ENCODE data around the gene ZC3H13.
"Not testable (repeated sequence)": the region's sequence is repeated elsewhere in the genome, so short reads cannot be mapped to it uniquely, and the experiment has no call there.

The ZC3H13 gene

GRCh38 chr13:45981127-45981526 is 71.4 kb downstream of the ZC3H13 start:
- H3K36me3 ChIP-seq (ENCODE audit: control insufficient read depth, insufficient read depth, low read length) = peaks cover 25% of the 10 kb centered on the region
- not testable (repeated sequence) for H3K27ac ChIP-seq (ENCODE audit: insufficient read depth, low read length, poor library complexity, severe bottlenecking); H3K4me3 ChIP-seq (ENCODE audit: insufficient read depth, low read depth, low read length, poor library complexity, severe bottlenecking); H3K9me3 ChIP-seq (ENCODE audit: control insufficient read depth, low read length); H3K27me3 ChIP-seq (replicated peaks; ENCODE audit: control insufficient read depth, insufficient read depth, low read length, poor library complexity, severe bottlenecking); H3K4me1 ChIP-seq (ENCODE audit: control insufficient read depth, insufficient read depth, low read length, poor library complexity, severe bottlenecking); DNase-seq

GRCh38 chr13:45975337-45975736 is 77.2 kb downstream of the ZC3H13 start:
- Histone ChIP-seq H3K27ac (ENCODE audit: insufficient read depth, low read length, poor library complexity, severe bottlenecking) (no peak overlapping the region), H3K4me1 (ENCODE audit: control insufficient read depth, insufficient read depth, low read length, poor library complexity, severe bottlenecking) (no peaks in the 10 kb centered on the region), H3K27me3 (replicated peaks; ENCODE audit: control insufficient read depth, insufficient read depth, low read length, poor library complexity, severe bottlenecking) (no peaks in the 10 kb centered on the region), H3K4me3 (ENCODE audit: insufficient read depth, low read depth, low read length, poor library complexity, severe bottlenecking) (no peak overlapping the region), H3K9me3 (ENCODE audit: control insufficient read depth, low read length) (no peaks in the 10 kb centered on the region), H3K36me3 (ENCODE audit: control insufficient read depth, insufficient read depth, low read length) (peaks cover 28% of the 10 kb centered on the region)
- no peak for DNase-seq

GRCh38 chr13:45974500-45974899 is 78.0 kb downstream of the ZC3H13 start:
- no peaks in the 10 kb centered on the region for H3K4me1 ChIP-seq (ENCODE audit: control insufficient read depth, insufficient read depth, low read length, poor library complexity, severe bottlenecking)
- no peak overlapping the region for H3K27ac ChIP-seq (ENCODE audit: insufficient read depth, low read length, poor library complexity, severe bottlenecking)
- DNase-seq = no peak
- no peak overlapping the region for H3K4me3 ChIP-seq (ENCODE audit: insufficient read depth, low read depth, low read length, poor library complexity, severe bottlenecking)
- H3K27me3 ChIP-seq (replicated peaks; ENCODE audit: control insufficient read depth, insufficient read depth, low read length, poor library complexity, severe bottlenecking) = no peaks in the 10 kb centered on the region
- H3K36me3 ChIP-seq (ENCODE audit: control insufficient read depth, insufficient read depth, low read length) = peaks cover 33% of the 10 kb centered on the region
- H3K9me3 ChIP-seq (ENCODE audit: control insufficient read depth, low read length) = no peaks in the 10 kb centered on the region

- Histone ChIP-seq H3K4me1 (ENCODE audit: control insufficient read depth, insufficient read depth, low read length, poor library complexity, severe bottlenecking) (no peaks in the 10 kb centered on the region), H3K9me3 (ENCODE audit: control insufficient read depth, low read length) (no peaks in the 10 kb centered on the region), H3K36me3 (ENCODE audit: control insufficient read depth, insufficient read depth, low read length) (peaks cover 73% of the 10 kb centered on the region), H3K27me3 (replicated peaks; ENCODE audit: control insufficient read depth, insufficient read depth, low read length, poor library complexity, severe bottlenecking) (no peaks in the 10 kb centered on the region), H3K27ac (ENCODE audit: insufficient read depth, low read length, poor library complexity, severe bottlenecking) (no peak overlapping the region), H3K4me3 (ENCODE audit: insufficient read depth, low read depth, low read length, poor library complexity, severe bottlenecking) (no peak overlapping the region)
- DNase-seq = no peak
These were observed 85.0 kb downstream of the ZC3H13 start for GRCh38 chr13:45967589-45967988.

GRCh38 chr13:45966715-45967114 is 85.8 kb downstream of the ZC3H13 start:
- no peaks in the 10 kb centered on the region for H3K4me1 ChIP-seq (ENCODE audit: control insufficient read depth, insufficient read depth, low read length, poor library complexity, severe bottlenecking)
- no peak overlapping the region for H3K4me3 ChIP-seq (ENCODE audit: insufficient read depth, low read depth, low read length, poor library complexity, severe bottlenecking)
- no peaks in the 10 kb centered on the region for H3K27me3 ChIP-seq (replicated peaks; ENCODE audit: control insufficient read depth, insufficient read depth, low read length, poor library complexity, severe bottlenecking)
- H3K9me3 ChIP-seq (ENCODE audit: control insufficient read depth, low read length) = no peaks in the 10 kb centered on the region
- no peak overlapping the region for H3K27ac ChIP-seq (ENCODE audit: insufficient read depth, low read length, poor library complexity, severe bottlenecking)
- DNase-seq = no peak
- peaks cover 73% of the 10 kb centered on the region for H3K36me3 ChIP-seq (ENCODE audit: control insufficient read depth, insufficient read depth, low read length)

GRCh38 chr13:45961468-45961867 is 91.1 kb downstream of the ZC3H13 start:
- no peaks in the 10 kb centered on the region for H3K9me3 ChIP-seq (ENCODE audit: control insufficient read depth, low read length)
- no peak overlapping the region for H3K27ac ChIP-seq (ENCODE audit: insufficient read depth, low read length, poor library complexity, severe bottlenecking)
- H3K27me3 ChIP-seq (replicated peaks; ENCODE audit: control insufficient read depth, insufficient read depth, low read length, poor library complexity, severe bottlenecking) = no peaks in the 10 kb centered on the region
- peaks cover 51% of the 10 kb centered on the region for H3K36me3 ChIP-seq (ENCODE audit: control insufficient read depth, insufficient read depth, low read length)
- no peak overlapping the region for H3K4me3 ChIP-seq (ENCODE audit: insufficient read depth, low read depth, low read length, poor library complexity, severe bottlenecking)
- H3K4me1 ChIP-seq (ENCODE audit: control insufficient read depth, insufficient read depth, low read length, poor library complexity, severe bottlenecking) = no peaks in the 10 kb centered on the region
- DNase-seq = no peak

GRCh38 chr13:45954836-45955800 is 97.4 kb downstream of the ZC3H13 start:
- no peaks in the 10 kb centered on the region for H3K9me3 ChIP-seq (ENCODE audit: control insufficient read depth, low read length)
- no peak for DNase-seq
- H3K4me3 ChIP-seq (ENCODE audit: insufficient read depth, low read depth, low read length, poor library complexity, severe bottlenecking) = no peak overlapping the region
- no peaks in the 10 kb centered on the region for H3K4me1 ChIP-seq (ENCODE audit: control insufficient read depth, insufficient read depth, low read length, poor library complexity, severe bottlenecking)
- H3K27me3 ChIP-seq (replicated peaks; ENCODE audit: control insufficient read depth, insufficient read depth, low read length, poor library complexity, severe bottlenecking) = no peaks in the 10 kb centered on the region
- peaks cover 18% of the 10 kb centered on the region for H3K36me3 ChIP-seq (ENCODE audit: control insufficient read depth, insufficient read depth, low read length)
- H3K27ac ChIP-seq (ENCODE audit: insufficient read depth, low read length, poor library complexity, severe bottlenecking) = no peak overlapping the region

GRCh38 chr13:45953082-45953481 is 99.5 kb downstream of the ZC3H13 start:
- no peak overlapping the region for H3K27ac ChIP-seq (ENCODE audit: insufficient read depth, low read length, poor library complexity, severe bottlenecking)
- no peaks in the 10 kb centered on the region for H3K9me3 ChIP-seq (ENCODE audit: control insufficient read depth, low read length)
- H3K4me3 ChIP-seq (ENCODE audit: insufficient read depth, low read depth, low read length, poor library complexity, severe bottlenecking) = no peak overlapping the region
- H3K36me3 ChIP-seq (ENCODE audit: control insufficient read depth, insufficient read depth, low read length) = peaks cover 18% of the 10 kb centered on the region
- DNase-seq = no peak
- no peaks in the 10 kb centered on the region for H3K27me3 ChIP-seq (replicated peaks; ENCODE audit: control insufficient read depth, insufficient read depth, low read length, poor library complexity, severe bottlenecking)
- H3K4me1 ChIP-seq (ENCODE audit: control insufficient read depth, insufficient read depth, low read length, poor library complexity, severe bottlenecking) = no peaks in the 10 kb centered on the region

GRCh38 chr13:45951724-45952123 is 100.8 kb downstream of the ZC3H13 start:
- Histone ChIP-seq H3K27ac (ENCODE audit: insufficient read depth, low read length, poor library complexity, severe bottlenecking) (no peak overlapping the region), H3K27me3 (replicated peaks; ENCODE audit: control insufficient read depth, insufficient read depth, low read length, poor library complexity, severe bottlenecking) (no peaks in the 10 kb centered on the region), H3K9me3 (ENCODE audit: control insufficient read depth, low read length) (no peaks in the 10 kb centered on the region), H3K4me3 (ENCODE audit: insufficient read depth, low read depth, low read length, poor library complexity, severe bottlenecking) (no peak overlapping the region), H3K4me1 (ENCODE audit: control insufficient read depth, insufficient read depth, low read length, poor library complexity, severe bottlenecking) (no peaks in the 10 kb centered on the region), H3K36me3 (ENCODE audit: control insufficient read depth, insufficient read depth, low read length) (peaks cover 8% of the 10 kb centered on the region)
- DNase-seq = no peak

GRCh38 chr13:45951166-45951565 is 101.4 kb downstream of the ZC3H13 start:
- Histone ChIP-seq H3K27ac (ENCODE audit: insufficient read depth, low read length, poor library complexity, severe bottlenecking) (no peak overlapping the region), H3K4me3 (ENCODE audit: insufficient read depth, low read depth, low read length, poor library complexity, severe bottlenecking) (no peak overlapping the region), H3K27me3 (replicated peaks; ENCODE audit: control insufficient read depth, insufficient read depth, low read length, poor library complexity, severe bottlenecking) (no peaks in the 10 kb centered on the region), H3K9me3 (ENCODE audit: control insufficient read depth, low read length) (no peaks in the 10 kb centered on the region), H3K36me3 (ENCODE audit: control insufficient read depth, insufficient read depth, low read length) (peaks cover 3% of the 10 kb centered on the region), H3K4me1 (ENCODE audit: control insufficient read depth, insufficient read depth, low read length, poor library complexity, severe bottlenecking) (no peaks in the 10 kb centered on the region)
- DNase-seq = no peak

All from effector memory CD4-positive, alpha-beta T cell (primary cell).